Endothelial cell of umbilical vein (primary cell): ENCODE results near the gene CALHM1. TPM values are rescaled to one million over a fixed set of nuclear protein-coding genes. Genes with fewer than 3 reads are reported as not detected.

Experiments used
- BruUV-seq: library from RNA; stranded (reverse); fragments of 400-500 nt; replicated peaks from 2 replicates; lab custom pipeline; 2021; lab: Mats Ljungman, UMichigan
- CTCF ChIA-PET: fragments of 300-600, 350-600 bp; sonication (Branson Sonifier 250); formaldehyde crosslinking; loops from one replicate; lab custom pipeline; 2021; ENCODE audit warnings: antibody characterized with exemption, inconsistent platforms; lab: Charles Lee
- POLR2A ChIA-PET: fragments of 300-600, 350-600 bp; sonication (Branson Sonifier 250); formaldehyde crosslinking; loops from one replicate; lab custom pipeline; 2021; ENCODE audit warnings: antibody characterized with exemption, inconsistent platforms; lab: Charles Lee
- DNase-seq: peaks from one replicate; pipeline ENCODE4 v3.0.0-alpha.2; 2011; ENCODE audit warnings: low read depth, low spot score
- FAIRE-seq: peaks from 2 replicates; lab custom pipeline; 2011; peaks lifted over from hg19 to GRCh38; lab: Jason Lieb, UNC
- H2AFZ ChIP-seq: 2 replicates; pipeline ENCODE4 v1.6.0; 2012; ENCODE audit warnings: low read depth, low read length, control low read depth, inconsistent platforms
- H3K27ac ChIP-seq: 2 replicates; pipeline ENCODE4 v1.5.1; 2011; ENCODE audit warnings: low read depth, mild to moderate bottlenecking, control low read depth, low read length, moderate library complexity; ENCODE audit not compliant: insufficient read depth
- H3K27me3 ChIP-seq, 2 experiments: 2 replicates each; pipeline versions ENCODE4 v1.6.0 to v1.6.1; 2011; ENCODE audit warnings: low read length in 2 of 2, mixed read lengths in 1 of 2; ENCODE audit not compliant: control insufficient read depth in 2 of 2, insufficient read depth in 2 of 2
- H3K36me3 ChIP-seq, 2 experiments: 2 replicates in 1 of 2; 3 replicates in 1 of 2; pipeline ENCODE4 v1.5.1; 2011; ENCODE audit warnings: low read length in 2 of 2, mild to moderate bottlenecking in 1 of 2, moderate library complexity in 1 of 2; ENCODE audit not compliant: control insufficient read depth in 2 of 2, insufficient read depth in 2 of 2; ENCODE audit errors: extremely low read depth in 1 of 2
- H3K4me1 ChIP-seq: 3 replicates; pipeline ENCODE4 v1.5.1; 2011; ENCODE audit warnings: mild to moderate bottlenecking, low read length; ENCODE audit not compliant: control insufficient read depth, insufficient read depth; ENCODE audit errors: extremely low read depth
- H3K4me2 ChIP-seq: 2 replicates; pipeline ENCODE4 v1.6.1; 2011; ENCODE audit warnings: low read length, control low read depth, mixed read lengths; ENCODE audit not compliant: insufficient read depth
- H3K4me3 ChIP-seq, 3 experiments: fragments of 200-600 bp in 1 of 3; sonication (generic), shearing (Covaris generic) in 1 of 3; replicated peaks in 1 of 3; 2 replicates each; pipeline ENCODE4 v1.5.1; 2011 to 2016; ENCODE audit warnings: control low read depth in 3 of 3, low read length in 3 of 3, mild to moderate bottlenecking in 2 of 3, inconsistent platforms in 1 of 3, low read depth in 1 of 3, moderate library complexity in 1 of 3; ENCODE audit not compliant: insufficient read depth in 1 of 3
- H3K79me2 ChIP-seq: 2 replicates; pipeline ENCODE4 v1.6.0; 2012; ENCODE audit warnings: low read length, inconsistent platforms; ENCODE audit not compliant: control insufficient read depth, insufficient read depth
- H3K9ac ChIP-seq: replicated peaks from 2 replicates; pipeline ENCODE3; 2011; ENCODE audit warnings: low read length, control low read depth; ENCODE audit not compliant: insufficient read depth; ENCODE audit errors: extremely low read depth
- H3K9me1 ChIP-seq: replicated peaks from 3 replicates; pipeline ENCODE4 v1.6.0; 2011; ENCODE audit warnings: mild to moderate bottlenecking, low read length; ENCODE audit not compliant: control insufficient read depth, insufficient read depth; ENCODE audit errors: extremely low read depth
- H3K9me3 ChIP-seq: replicated peaks from 2 replicates; pipeline ENCODE4 v1.5.1; 2012; ENCODE audit warnings: low read length, inconsistent platforms; ENCODE audit not compliant: control insufficient read depth, insufficient read depth
- H4K20me1 ChIP-seq: replicated peaks from 2 replicates; pipeline ENCODE3; 2011; ENCODE audit warnings: mild to moderate bottlenecking, low read length; ENCODE audit not compliant: control insufficient read depth, insufficient read depth; ENCODE audit errors: extremely low read depth
- EZH2 ChIP-seq: IDR thresholded peaks from 2 replicates; pipeline ENCODE4 v1.6.1; 2012; ENCODE audit warnings: borderline replicate concordance, low read depth, mild to moderate bottlenecking, moderate library complexity, low read length, inconsistent platforms; ENCODE audit not compliant: severe bottlenecking
- FOS ChIP-seq: IDR thresholded peaks from 2 replicates; pipeline ENCODE4 v1.6.1; 2011; ENCODE audit warnings: mild to moderate bottlenecking, low read length, moderate library complexity, borderline replicate concordance; ENCODE audit not compliant: insufficient read depth
- JUN ChIP-seq: IDR thresholded peaks from 2 replicates; pipeline ENCODE4 v1.6.1; 2011; ENCODE audit warnings: borderline replicate concordance, low read depth; ENCODE audit not compliant: insufficient read length, insufficient read depth
- MAX ChIP-seq: IDR thresholded peaks from 2 replicates; pipeline ENCODE4 v1.6.1; 2011; ENCODE audit not compliant: insufficient read depth, insufficient read length
- POLR2A ChIP-seq: IDR thresholded peaks from 2 replicates; pipeline ENCODE4 v1.6.1; 2012; ENCODE audit warnings: low read depth, mild to moderate bottlenecking, control low read depth, low read length
- POLR2AphosphoS5 ChIP-seq: IDR thresholded peaks from 2 replicates; pipeline ENCODE4 v1.6.1; 2012; ENCODE audit warnings: low read depth, mild to moderate bottlenecking, control low read depth, low read length, moderate library complexity; ENCODE audit not compliant: insufficient read depth
- dilution Hi-C: fragments of 300-500 bp; cut with MboI; formaldehyde crosslinking; loops from one replicate; pipeline ENCODE4 v1.15.0; 2019; ENCODE audit warnings: low sequenced_read_pairs; ENCODE audit not compliant: extremely low pct_ligation_motif_present
- intact Hi-C: fragments of 100-400 bp; cut with micrococcal nuclease; formaldehyde crosslinking; loops from one replicate; pipeline ENCODE4 v1.10.0; 2022
- polyA plus RNA-seq, 4 experiments: library from polyadenylated mRNA; depleted of rRNA in 3 of 4; stranded (reverse) in 3 of 4; unstranded in 1 of 4; fragments of >200 nt; gene quantifications; 2 replicates each; pipeline versions ENCODE4 v1.2.1 to v1.2.3, GENCODE V29; 2011 to 2012; ENCODE audit warnings: missing spikeins in 1 of 4
- total RNA-seq: library from RNA; stranded (reverse); gene quantifications from 2 replicates; pipeline ENCODE4 v1.2.3, GENCODE V29; 2021
- TF ChIP-seq, protein P1 (sequence below), 2 donors: IDR thresholded peaks; 1 replicate in 1 of 2; 2 replicates in 1 of 2; pipeline ENCODE4 v1.5.1; 2011; ENCODE audit warnings: low read length in 2 of 2, mild to moderate bottlenecking in 2 of 2, moderate library complexity in 2 of 2, control low read depth in 1 of 2, inconsistent platforms in 1 of 2, low read depth in 1 of 2; ENCODE audit not compliant: insufficient read depth in 1 of 2; ENCODE audit errors: extremely low read depth in 1 of 2

CALHM1 gene
- total and polyA plus RNA-seq, 2 donors (not counting 3 experiments of a cell fraction or from before 2014, with no cell fraction given), result not detected

DNA sequence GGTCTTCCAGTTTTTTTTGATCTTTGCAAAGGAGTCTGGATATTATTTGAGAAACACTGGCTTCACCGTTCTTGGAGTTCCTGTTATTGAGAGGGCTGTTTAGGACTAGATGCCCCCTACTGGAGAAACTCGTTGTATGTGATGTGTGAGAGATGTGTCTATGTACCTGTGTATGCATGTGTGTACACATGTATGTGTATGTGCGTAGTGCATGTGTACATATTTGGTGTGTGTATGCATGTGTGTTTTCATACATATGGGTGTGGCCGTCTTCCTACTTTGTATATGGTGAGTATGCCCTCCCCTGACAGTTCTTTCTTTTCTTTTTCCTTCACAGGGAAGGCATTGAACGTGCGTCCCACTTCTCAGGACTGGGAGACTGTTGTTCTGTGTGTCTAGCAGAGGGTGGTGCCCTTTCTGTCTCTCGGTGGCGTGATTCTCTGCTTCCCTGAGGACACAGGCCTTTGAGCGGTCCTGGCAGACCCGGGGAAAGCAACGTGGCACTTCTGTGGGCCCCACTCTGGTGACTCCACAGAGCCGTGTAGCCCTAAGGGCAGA is 23.4 kb upstream of the CALHM1 start:
- no peak overlapping the region for H3K9ac ChIP-seq
- no peaks in the 10 kb centered on the region for H4K20me1 ChIP-seq
- ChIA-PET POLR2A (no interaction called here), CTCF (interaction anchor here (0.9 to 2.4 kb wide), 6 partner anchors 8 to 66 kb away, joined by 3 to 21 read pairs (median 8); no protein-coding TSS in a partner anchor)
- no peaks in the 10 kb centered on the region for H3K9me1 ChIP-seq
- H3K27ac ChIP-seq, result no peak overlapping the region
- no peak overlapping the region for H3K4me3 ChIP-seq
- peak; percentile 88 for FAIRE-seq
- no peaks in the 10 kb centered on the region for H3K79me2 ChIP-seq
- no peaks in the 10 kb centered on the region for H3K27me3 ChIP-seq
- intact Hi-C loops, result loop anchor here (2.0 to 5.0 kb wide), 3 partner anchors 31 to 110 kb away; no protein-coding TSS in a partner anchor
- no peak for TF ChIP-seq EZH2
- TF ChIP-seq, protein P1, sequence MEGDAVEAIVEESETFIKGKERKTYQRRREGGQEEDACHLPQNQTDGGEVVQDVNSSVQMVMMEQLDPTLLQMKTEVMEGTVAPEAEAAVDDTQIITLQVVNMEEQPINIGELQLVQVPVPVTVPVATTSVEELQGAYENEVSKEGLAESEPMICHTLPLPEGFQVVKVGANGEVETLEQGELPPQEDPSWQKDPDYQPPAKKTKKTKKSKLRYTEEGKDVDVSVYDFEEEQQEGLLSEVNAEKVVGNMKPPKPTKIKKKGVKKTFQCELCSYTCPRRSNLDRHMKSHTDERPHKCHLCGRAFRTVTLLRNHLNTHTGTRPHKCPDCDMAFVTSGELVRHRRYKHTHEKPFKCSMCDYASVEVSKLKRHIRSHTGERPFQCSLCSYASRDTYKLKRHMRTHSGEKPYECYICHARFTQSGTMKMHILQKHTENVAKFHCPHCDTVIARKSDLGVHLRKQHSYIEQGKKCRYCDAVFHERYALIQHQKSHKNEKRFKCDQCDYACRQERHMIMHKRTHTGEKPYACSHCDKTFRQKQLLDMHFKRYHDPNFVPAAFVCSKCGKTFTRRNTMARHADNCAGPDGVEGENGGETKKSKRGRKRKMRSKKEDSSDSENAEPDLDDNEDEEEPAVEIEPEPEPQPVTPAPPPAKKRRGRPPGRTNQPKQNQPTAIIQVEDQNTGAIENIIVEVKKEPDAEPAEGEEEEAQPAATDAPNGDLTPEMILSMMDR (IDR thresholded peaks at IDR 0.05; ENCODE audit: extremely low read depth in 1 of 2, insufficient read depth in 1 of 2, low read depth in 1 of 2, low read length in 2 of 2), result peak; percentile 49 to 69
- no peaks in the 10 kb centered on the region for H3K9me3 ChIP-seq
- no peaks in the 10 kb centered on the region for H3K4me1 ChIP-seq
- H2AFZ ChIP-seq, result no peak overlapping the region
- no peaks in the 10 kb centered on the region for H3K36me3 ChIP-seq
- H3K4me2 ChIP-seq, result no peak overlapping the region
- dilution Hi-C loops, result no loop called here
- no TSS peak for BruUV-seq
- peak; percentile 72 for DNase-seq

- no peaks in the 10 kb centered on the region for H3K36me3 ChIP-seq
- H3K4me3 ChIP-seq, result no peak overlapping the region
- ChIA-PET CTCF (interaction anchor here (1.0 to 2.4 kb wide), 7 partner anchors 11 to 64 kb away, joined by 3 to 21 read pairs (median 5); no protein-coding TSS in a partner anchor), POLR2A (no interaction called here)
- no peaks in the 10 kb centered on the region for H3K79me2 ChIP-seq
- DNase-seq (no peak), FAIRE-seq (no peak)
- no peak overlapping the region for H2AFZ ChIP-seq
- no peaks in the 10 kb centered on the region for H3K9me1 ChIP-seq
- H3K4me1 ChIP-seq, result no peaks in the 10 kb centered on the region
- intact Hi-C loops (loop anchor here (5.0 kb wide), 2 partner anchors 48 to 112 kb away; no protein-coding TSS in a partner anchor), dilution Hi-C loops (no loop called here)
- no peaks in the 10 kb centered on the region for H3K27me3 ChIP-seq
- H3K9me3 ChIP-seq, result no peaks in the 10 kb centered on the region
- TF ChIP-seq JUN (no peak), MAX (no peak), POLR2AphosphoS5 (no peak), POLR2A (no peak), FOS (no peak)
- TF ChIP-seq, protein P1 (IDR thresholded peaks at IDR 0.05; ENCODE audit: extremely low read depth in 1 of 2, insufficient read depth in 1 of 2, low read depth in 1 of 2, low read length in 2 of 2), result no peak
- H4K20me1 ChIP-seq, result no peaks in the 10 kb centered on the region
- H3K4me2 ChIP-seq, result no peak overlapping the region
- no peak overlapping the region for H3K27ac ChIP-seq
- no TSS peak for BruUV-seq
- H3K9ac ChIP-seq, result no peak overlapping the region
Measured at GRCh38 chr10:103480521-103480920, 21.8 kb upstream of the CALHM1 start.
